Panc1 (cell line): Measurements from ENCODE around the gene SHANK3.

Experiments
- POLR2AphosphoS5 ChIP-seq: IDR thresholded peaks from 2 replicates; pipeline ENCODE4 v1.6.1; 2012; ENCODE audit warnings: mild to moderate bottlenecking, low read depth, low read length, moderate library complexity
- TCF7L2 ChIP-seq: IDR thresholded peaks from 2 replicates; pipeline ENCODE4 v1.6.1; 2011; ENCODE audit warnings: mild to moderate bottlenecking, low read depth, low read length, inconsistent platforms
- TF ChIP-seq, protein P1 (sequence below): fragments of 450-650 bp; IDR thresholded peaks from 2 replicates; pipeline ENCODE4 v1.5.1; 2017; ENCODE audit warnings: mild to moderate bottlenecking
- TF ChIP-seq, protein P2 (sequence below), 2 experiments: IDR thresholded peaks; 2 replicates each; pipeline ENCODE4 v1.6.1; 2011 to 2012; ENCODE audit warnings: low read depth in 2 of 2, control low read depth in 1 of 2, low read length in 1 of 2, mild to moderate bottlenecking in 1 of 2, moderate library complexity in 1 of 2; ENCODE audit not compliant: insufficient read depth in 1 of 2

- TF ChIP-seq, protein P1, sequence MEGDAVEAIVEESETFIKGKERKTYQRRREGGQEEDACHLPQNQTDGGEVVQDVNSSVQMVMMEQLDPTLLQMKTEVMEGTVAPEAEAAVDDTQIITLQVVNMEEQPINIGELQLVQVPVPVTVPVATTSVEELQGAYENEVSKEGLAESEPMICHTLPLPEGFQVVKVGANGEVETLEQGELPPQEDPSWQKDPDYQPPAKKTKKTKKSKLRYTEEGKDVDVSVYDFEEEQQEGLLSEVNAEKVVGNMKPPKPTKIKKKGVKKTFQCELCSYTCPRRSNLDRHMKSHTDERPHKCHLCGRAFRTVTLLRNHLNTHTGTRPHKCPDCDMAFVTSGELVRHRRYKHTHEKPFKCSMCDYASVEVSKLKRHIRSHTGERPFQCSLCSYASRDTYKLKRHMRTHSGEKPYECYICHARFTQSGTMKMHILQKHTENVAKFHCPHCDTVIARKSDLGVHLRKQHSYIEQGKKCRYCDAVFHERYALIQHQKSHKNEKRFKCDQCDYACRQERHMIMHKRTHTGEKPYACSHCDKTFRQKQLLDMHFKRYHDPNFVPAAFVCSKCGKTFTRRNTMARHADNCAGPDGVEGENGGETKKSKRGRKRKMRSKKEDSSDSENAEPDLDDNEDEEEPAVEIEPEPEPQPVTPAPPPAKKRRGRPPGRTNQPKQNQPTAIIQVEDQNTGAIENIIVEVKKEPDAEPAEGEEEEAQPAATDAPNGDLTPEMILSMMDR = no peak
- TF ChIP-seq, protein P2, sequence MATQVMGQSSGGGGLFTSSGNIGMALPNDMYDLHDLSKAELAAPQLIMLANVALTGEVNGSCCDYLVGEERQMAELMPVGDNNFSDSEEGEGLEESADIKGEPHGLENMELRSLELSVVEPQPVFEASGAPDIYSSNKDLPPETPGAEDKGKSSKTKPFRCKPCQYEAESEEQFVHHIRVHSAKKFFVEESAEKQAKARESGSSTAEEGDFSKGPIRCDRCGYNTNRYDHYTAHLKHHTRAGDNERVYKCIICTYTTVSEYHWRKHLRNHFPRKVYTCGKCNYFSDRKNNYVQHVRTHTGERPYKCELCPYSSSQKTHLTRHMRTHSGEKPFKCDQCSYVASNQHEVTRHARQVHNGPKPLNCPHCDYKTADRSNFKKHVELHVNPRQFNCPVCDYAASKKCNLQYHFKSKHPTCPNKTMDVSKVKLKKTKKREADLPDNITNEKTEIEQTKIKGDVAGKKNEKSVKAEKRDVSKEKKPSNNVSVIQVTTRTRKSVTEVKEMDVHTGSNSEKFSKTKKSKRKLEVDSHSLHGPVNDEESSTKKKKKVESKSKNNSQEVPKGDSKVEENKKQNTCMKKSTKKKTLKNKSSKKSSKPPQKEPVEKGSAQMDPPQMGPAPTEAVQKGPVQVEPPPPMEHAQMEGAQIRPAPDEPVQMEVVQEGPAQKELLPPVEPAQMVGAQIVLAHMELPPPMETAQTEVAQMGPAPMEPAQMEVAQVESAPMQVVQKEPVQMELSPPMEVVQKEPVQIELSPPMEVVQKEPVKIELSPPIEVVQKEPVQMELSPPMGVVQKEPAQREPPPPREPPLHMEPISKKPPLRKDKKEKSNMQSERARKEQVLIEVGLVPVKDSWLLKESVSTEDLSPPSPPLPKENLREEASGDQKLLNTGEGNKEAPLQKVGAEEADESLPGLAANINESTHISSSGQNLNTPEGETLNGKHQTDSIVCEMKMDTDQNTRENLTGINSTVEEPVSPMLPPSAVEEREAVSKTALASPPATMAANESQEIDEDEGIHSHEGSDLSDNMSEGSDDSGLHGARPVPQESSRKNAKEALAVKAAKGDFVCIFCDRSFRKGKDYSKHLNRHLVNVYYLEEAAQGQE (IDR thresholded peaks at IDR 0.05; ENCODE audit: insufficient read depth in 1 of 2, low read depth in 2 of 2, low read length in 1 of 2) = no peak
- TF ChIP-seq POLR2AphosphoS5 (no peak), TCF7L2 (no peak)
These were observed 31.3 kb downstream of the SHANK3 start for GRCh38 chr22:50703726-50704509.
